ENCODE results near the gene TMEM132D.
A peak's percentile ranks its signal among the peaks of the same experiment; 100 is the strongest.

TMEM132D gene

GRCh38 chr12:129681830-129682229 is 222.0 kb downstream of the TMEM132D start:
- no peaks in the 10 kb centered on the region for H3K36me3 ChIP-seq (ENCODE audit: control insufficient read depth in 2 of 2, insufficient read depth in 1 of 2, low read length in 2 of 2)
- ChIA-PET CTCF (no interaction called here), POLR2A (no interaction called here)
- H3K4me3 ChIP-seq (ENCODE audit: low read depth, low read length), result no peak overlapping the region
- no peaks in the 10 kb centered on the region for H3K4me1 ChIP-seq (ENCODE audit: control insufficient read depth, insufficient read depth, low read length)
- H3K27ac ChIP-seq (ENCODE audit: extremely low read depth, low read depth, low read length), result no peak overlapping the region
- H3K9me3 ChIP-seq (ENCODE audit: control insufficient read depth, insufficient read depth, low read depth, low read length), result no peaks in the 10 kb centered on the region
- TF ChIP-seq ZNF146 (tag by site-specific recombination; IDR thresholded peaks at IDR 0.05) (no peak), ZNF548 (tag by site-specific recombination; IDR thresholded peaks at IDR 0.05) (no peak), TRIM28 (IDR thresholded peaks at IDR 0.05; ENCODE audit: borderline replicate concordance, low read length) (no peak), SETDB1 (IDR thresholded peaks at IDR 0.05; ENCODE audit: insufficient read length, low read length) (no peak)

- Histone ChIP-seq H3K4me3 (ENCODE audit: low read depth, low read length) (no peak overlapping the region), H3K27ac (ENCODE audit: extremely low read depth, low read depth, low read length) (no peak overlapping the region), H3K4me1 (ENCODE audit: control insufficient read depth, insufficient read depth, low read length) (no peaks in the 10 kb centered on the region), H3K9me3 (ENCODE audit: control insufficient read depth, insufficient read depth, low read depth, low read length) (no peaks in the 10 kb centered on the region), H3K36me3 (ENCODE audit: control insufficient read depth in 2 of 2, insufficient read depth in 1 of 2, low read length in 2 of 2) (no peaks in the 10 kb centered on the region)
- ChIA-PET CTCF (no interaction called here), POLR2A (no interaction called here)
- TF ChIP-seq ELK4 (IDR thresholded peaks at IDR 0.05; ENCODE audit: borderline replicate concordance, low read depth, low read length), result no peak
- TF ChIP-seq SETDB1 (IDR thresholded peaks at IDR 0.05; ENCODE audit: insufficient read length, low read length), result peak; percentile 63
Measured at GRCh38 chr12:129681151-129681550, 222.7 kb downstream of the TMEM132D start.

GRCh38 chr12:129676411-129676810 is 227.4 kb downstream of the TMEM132D start:
- ChIA-PET POLR2A (no interaction called here), CTCF (no interaction called here)
- Histone ChIP-seq H3K27ac (ENCODE audit: extremely low read depth, low read depth, low read length) (no peak overlapping the region), H3K4me3 (ENCODE audit: low read depth, low read length) (no peak overlapping the region), H3K36me3 (ENCODE audit: control insufficient read depth in 2 of 2, insufficient read depth in 1 of 2, low read length in 2 of 2) (no peaks in the 10 kb centered on the region), H3K4me1 (ENCODE audit: control insufficient read depth, insufficient read depth, low read length) (no peaks in the 10 kb centered on the region), H3K9me3 (ENCODE audit: control insufficient read depth, insufficient read depth, low read depth, low read length) (no peaks in the 10 kb centered on the region)
- TF ChIP-seq PBX3 (CRISPR knock-in tag; IDR thresholded peaks at IDR 0.05) (no peak), ZNF585B (tag by site-specific recombination; IDR thresholded peaks at IDR 0.05) (no peak), KLF9 (tag by site-specific recombination; IDR thresholded peaks at IDR 0.05; ENCODE audit: low read depth) (no peak), ZBTB17 (tag by site-specific recombination; IDR thresholded peaks at IDR 0.05) (no peak)

GRCh38 chr12:129675947-129676346 is 227.9 kb downstream of the TMEM132D start:
- POLR2A ChIA-PET, result no interaction called here
- TF ChIP-seq ZNF112 (tag by site-specific recombination; IDR thresholded peaks at IDR 0.05) (no peak), ZNF626 (tag by site-specific recombination; IDR thresholded peaks at IDR 0.05) (no peak), SALL2 (tag by site-specific recombination; IDR thresholded peaks at IDR 0.05; ENCODE audit: borderline replicate concordance) (no peak), TCF7L2 (IDR thresholded peaks at IDR 0.05; ENCODE audit: borderline replicate concordance, low read depth, low read length) (no peak), ZNF654 (tag by site-specific recombination; IDR thresholded peaks at IDR 0.05; ENCODE audit: low read depth) (no peak), ZNF202 (tag by site-specific recombination; IDR thresholded peaks at IDR 0.05; ENCODE audit: borderline replicate concordance) (no peak), ZBTB48 (tag by site-specific recombination; IDR thresholded peaks at IDR 0.05) (no peak), ZNF677 (tag by site-specific recombination; IDR thresholded peaks at IDR 0.05) (no peak), ZNF707 (tag by site-specific recombination; IDR thresholded peaks at IDR 0.05) (no peak), GLIS2 (tag by site-specific recombination; IDR thresholded peaks at IDR 0.05) (no peak), ZNF510 (tag by site-specific recombination; IDR thresholded peaks at IDR 0.05; ENCODE audit: insufficient replicate concordance) (no peak), ZBTB49 (tag by site-specific recombination; IDR thresholded peaks at IDR 0.05; ENCODE audit: low read depth) (no peak), BCL6B (tag by site-specific recombination; IDR thresholded peaks at IDR 0.05) (no peak), ZNF580 (tag by site-specific recombination; IDR thresholded peaks at IDR 0.05) (no peak), ZNF777 (tag by site-specific recombination; IDR thresholded peaks at IDR 0.05; ENCODE audit: borderline replicate concordance) (no peak)

More at GRCh38 chr12:129675947-129676346, 227.9 kb downstream of the TMEM132D start:
- no peaks in the 10 kb centered on the region for H3K36me3 ChIP-seq (ENCODE audit: control insufficient read depth in 2 of 2, insufficient read depth in 1 of 2, low read length in 2 of 2)
- CTCF ChIA-PET, result interaction anchor here (0.7 kb wide), 1 partner anchor 36 kb away, joined by 3 read pairs; no protein-coding TSS in a partner anchor
- H3K9me3 ChIP-seq (ENCODE audit: control insufficient read depth, insufficient read depth, low read depth, low read length), result no peaks in the 10 kb centered on the region
- H3K27ac ChIP-seq (ENCODE audit: extremely low read depth, low read depth, low read length), result no peak overlapping the region
- H3K4me3 ChIP-seq (ENCODE audit: low read depth, low read length), result no peak overlapping the region
- H3K4me1 ChIP-seq (ENCODE audit: control insufficient read depth, insufficient read depth, low read length), result no peaks in the 10 kb centered on the region

Measured in HEK293 (cell line).